Right lung (tissue), 5 donors: Measurements from ENCODE around the gene ZBBX. TPM values are rescaled to one million over a fixed set of nuclear protein-coding genes. Genes with fewer than 3 reads are reported as not detected.

Experiments used
- polyA plus RNA-seq, 5 donors: library from polyadenylated mRNA; unstranded; fragments of 120-200 nt; gene quantifications; one replicate each; pipeline versions ENCODE4 v1.2.1 to v1.2.3, GENCODE V29; 2013; ENCODE audit warnings: inconsistent platforms in 1 of 5, low replicate concordance in 1 of 5; ENCODE audit not compliant: insufficient read length in 5 of 5, insufficient read depth in 1 of 5

The ZBBX gene
- polyA plus RNA-seq, 5 donors: 1.8 to 10.3 (median 7.8) TPM

Other genes with a start within 250 kb of the ZBBX start
- 1 to 10 TPM in 4 of 5 donors, under 1 TPM in 1; 0.76 to 2.2 (median 1.8) TPM for gene SERPINI2, start 93.7 kb upstream of the ZBBX start, polyA plus RNA-seq